ENCODE results near the gene OR8H2. TPM values are rescaled to one million over a fixed set of nuclear protein-coding genes. Genes with fewer than 3 reads are reported as not detected.
"Not testable (repeated sequence)": the region's sequence is repeated elsewhere in the genome, so short reads cannot be mapped to it uniquely, and the experiment has no call there.

The OR8H2 gene
- total and polyA plus RNA-seq, 8 donors, result 0.04 to 0.07 (median 0.06) TPM; not detected in 5

GRCh38 chr11:56093008-56093407 lies 10.5 kb upstream of the OR8H2 start, which contains the start of gene OR8I2:
Gene OR8I2, plus strand, starts transcription at chr11:56093308. Its CDS starts 0 bp downstream, at chr11:56093308.
- H3K4me3 ChIP-seq, result no peak within 1 kb of the TSS
- no peaks in the 10 kb centered on the region for H3K9me3 ChIP-seq
- H3K27ac ChIP-seq, result no peak within 1 kb of the TSS
- ATAC-seq (no peak), DNase-seq (no peak)
- no peak for TF ChIP-seq CTCF (IDR thresholded peaks at IDR 0.05)
- H3K4me1 ChIP-seq, result no peaks in the 10 kb centered on the region
- intact Hi-C loops (cut with DNase I), result no loop called here
- H3K36me3 ChIP-seq, result no peaks in the 10 kb centered on the region
- H3K27me3 ChIP-seq, result no peaks in the 10 kb centered on the region

GRCh38 chr11:56122073-56122472 lies 18.6 kb downstream of the OR8H2 start, which contains the start of gene OR8H3:
Gene OR8H3, plus strand, starts transcription at chr11:56122373. Its CDS starts 0 bp downstream, at chr11:56122373.
- H3K4me3 ChIP-seq, result no peak within 1 kb of the TSS
- intact Hi-C loops (cut with DNase I), result no loop called here
- DNase-seq, result no peak
- H3K36me3 ChIP-seq, result no peaks in the 10 kb centered on the region
- no peak within 1 kb of the TSS for H3K27ac ChIP-seq
- H3K27me3 ChIP-seq, result no peaks in the 10 kb centered on the region
- no peaks in the 10 kb centered on the region for H3K4me1 ChIP-seq
- no peak for ATAC-seq
- no peaks in the 10 kb centered on the region for H3K9me3 ChIP-seq
- TF ChIP-seq CTCF (IDR thresholded peaks at IDR 0.05), result no peak

- no peak for TF ChIP-seq CTCF (IDR thresholded peaks at IDR 0.05)
- Histone ChIP-seq H3K4me1 (no peaks in the 10 kb centered on the region), H3K4me3 (no peak within 1 kb of the TSS), H3K27ac (no peak within 1 kb of the TSS), H3K9me3 (peaks cover 0 to 3% of the 10 kb centered on the region in 2 donors), H3K27me3 (no peaks in the 10 kb centered on the region), H3K36me3 (no peaks in the 10 kb centered on the region)
- no peak for DNase-seq
- ATAC-seq, result no peak
- intact Hi-C loops (cut with DNase I), result no loop called here
Measured at GRCh38 chr11:56140151-56140661, 36.7 kb downstream of the OR8H2 start, which contains the start of gene OR8J3. Gene OR8J3, minus strand, starts transcription at chr11:56140201. Its CDS starts 2,483 bp downstream, at chr11:56137718.

- H3K4me3 ChIP-seq; H3K27ac ChIP-seq; H3K27me3 ChIP-seq; H3K36me3 ChIP-seq; H3K9me3 ChIP-seq; DNase-seq; H3K4me1 ChIP-seq; ATAC-seq; intact Hi-C loops (cut with DNase I): not testable (repeated sequence)
Measured at GRCh38 chr11:56143681-56144080, 40.2 kb downstream of the OR8H2 start.

- no peak for TF ChIP-seq CTCF (IDR thresholded peaks at IDR 0.05)
- Histone ChIP-seq H3K4me1 (no peaks in the 10 kb centered on the region), H3K27ac (no peak overlapping the region), H3K36me3 (no peaks in the 10 kb centered on the region), H3K4me3 (no peak overlapping the region), H3K9me3 (peaks cover 0 to 48% of the 10 kb centered on the region in 2 donors), H3K27me3 (no peaks in the 10 kb centered on the region)
- no peak for DNase-seq
- intact Hi-C loops (cut with DNase I), result no loop called here
- no peak for ATAC-seq
Measured at GRCh38 chr11:56151376-56151775, 47.9 kb downstream of the OR8H2 start.

GRCh38 chr11:56152333-56152732 lies 48.8 kb downstream of the OR8H2 start:
- no peak for TF ChIP-seq CTCF (IDR thresholded peaks at IDR 0.05)
- Histone ChIP-seq H3K27me3 (no peaks in the 10 kb centered on the region), H3K27ac (no peak overlapping the region), H3K4me3 (no peak overlapping the region), H3K4me1 (no peaks in the 10 kb centered on the region), H3K36me3 (no peaks in the 10 kb centered on the region), H3K9me3 (peaks cover 0 to 43% of the 10 kb centered on the region in 2 donors)
- intact Hi-C loops (cut with DNase I), result no loop called here
- ATAC-seq, result no peak
- DNase-seq, result no peak
